NOMO-1 treated with DMSO at 0.1 percent for 48 hours (cell line): Measurements from ENCODE around the gene BSN.

Experiments
- DNase-seq: peaks from one replicate; lab custom pipeline; 2025; ENCODE audit not compliant: unreplicated experiment; lab: John Stamatoyannopoulos, UW

BSN gene

DNA sequence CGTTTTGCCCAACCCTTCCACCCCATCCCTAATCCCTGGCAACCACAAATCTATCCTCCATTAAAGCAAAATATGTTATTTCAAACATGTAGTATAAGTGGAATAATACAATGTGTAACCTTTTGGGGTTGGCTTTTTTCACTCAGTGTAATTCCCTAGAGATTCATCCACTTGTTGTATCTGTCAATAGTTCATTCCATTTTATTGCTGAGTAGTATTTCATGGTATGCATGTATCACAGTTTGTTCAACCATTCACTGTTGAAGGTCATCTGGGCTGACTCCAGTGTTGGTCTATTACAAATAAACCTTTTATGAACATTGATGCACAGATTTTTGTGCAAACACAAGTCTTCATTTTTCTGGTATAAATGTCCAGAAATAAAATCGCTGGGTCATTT, 38.8 kb downstream of the BSN start:
- no peak for DNase-seq

DNA sequence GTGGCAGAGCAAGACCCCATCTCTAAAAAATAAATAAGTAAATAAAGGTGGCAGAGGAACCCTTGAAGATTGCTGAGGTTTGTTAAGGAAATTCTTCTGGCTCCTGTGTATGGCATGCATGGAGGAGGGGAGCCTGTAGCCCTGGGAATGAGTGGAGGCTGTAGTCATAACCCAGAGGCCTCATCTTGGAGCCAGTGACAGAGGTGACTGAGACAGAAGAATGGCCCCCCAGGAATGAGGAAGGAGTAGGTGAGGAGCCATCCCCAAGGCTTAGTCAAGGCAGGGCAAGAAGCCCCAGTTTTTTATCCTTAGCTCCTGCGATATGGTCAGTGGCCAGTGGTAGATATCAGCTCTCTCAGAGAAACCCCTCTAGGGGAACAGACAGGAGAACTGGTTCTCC, 46.5 kb downstream of the BSN start:
- DNase-seq: no peak

DNA sequence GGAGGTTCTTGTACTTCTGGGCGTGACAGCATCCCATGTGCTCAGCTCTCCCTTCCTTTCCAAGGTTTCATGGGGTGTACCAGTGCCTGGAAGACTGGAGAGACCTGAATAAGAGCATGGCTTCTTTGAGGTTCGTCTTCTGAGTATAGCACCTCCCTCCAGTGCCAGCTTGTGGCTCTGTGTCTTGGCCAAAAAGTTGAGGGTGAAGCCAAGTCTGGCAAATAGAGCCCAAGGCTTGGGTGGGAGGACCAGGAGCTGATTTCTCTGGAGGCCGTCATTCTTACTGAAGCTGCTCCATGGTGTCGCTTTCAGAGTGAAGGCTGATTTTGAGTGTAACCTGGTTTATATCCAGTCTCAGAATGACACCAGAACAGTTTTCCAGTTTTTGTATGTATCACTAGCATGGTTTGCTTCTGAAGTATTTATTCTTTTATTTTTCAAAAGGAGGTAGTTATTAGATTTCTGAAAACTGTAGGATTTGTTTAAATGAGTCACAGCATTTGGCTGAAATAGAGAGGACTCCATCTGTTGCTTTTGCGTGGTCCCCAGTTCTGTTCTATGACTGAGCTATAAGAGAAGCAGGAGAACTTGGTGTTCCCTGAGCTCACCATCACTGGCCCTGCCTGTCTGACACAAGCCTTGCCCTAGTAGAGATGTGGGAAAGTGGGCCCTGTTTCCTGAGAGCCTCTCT, 47.2 kb downstream of the BSN start:
- DNase-seq: no peak

DNA sequence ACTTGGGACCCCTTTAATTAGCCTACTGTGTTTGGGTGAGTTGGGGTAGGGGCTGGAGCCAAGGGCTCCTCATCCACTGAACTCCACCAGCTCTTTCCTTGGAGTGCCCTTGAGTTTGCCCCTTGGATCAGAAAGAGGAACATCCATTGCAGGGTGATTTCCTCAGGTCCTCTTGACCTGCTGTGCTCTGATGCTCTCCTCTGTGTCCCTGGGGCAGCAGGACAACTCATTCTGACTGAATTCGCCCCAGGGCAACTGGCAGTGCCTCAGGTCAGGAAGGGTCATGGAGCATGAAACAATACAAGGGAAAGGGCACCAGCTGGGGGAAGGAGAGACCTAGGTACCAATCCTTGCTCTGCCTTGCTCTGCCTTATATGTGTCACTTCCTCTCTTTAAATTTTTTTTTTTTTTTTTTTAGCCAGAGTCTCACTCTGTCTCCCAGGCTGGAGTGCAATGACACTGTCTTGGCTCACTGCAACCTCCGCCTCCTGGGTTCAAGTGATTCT, 47.8 kb downstream of the BSN start:
- DNase-seq: peak; percentile 8

DNA sequence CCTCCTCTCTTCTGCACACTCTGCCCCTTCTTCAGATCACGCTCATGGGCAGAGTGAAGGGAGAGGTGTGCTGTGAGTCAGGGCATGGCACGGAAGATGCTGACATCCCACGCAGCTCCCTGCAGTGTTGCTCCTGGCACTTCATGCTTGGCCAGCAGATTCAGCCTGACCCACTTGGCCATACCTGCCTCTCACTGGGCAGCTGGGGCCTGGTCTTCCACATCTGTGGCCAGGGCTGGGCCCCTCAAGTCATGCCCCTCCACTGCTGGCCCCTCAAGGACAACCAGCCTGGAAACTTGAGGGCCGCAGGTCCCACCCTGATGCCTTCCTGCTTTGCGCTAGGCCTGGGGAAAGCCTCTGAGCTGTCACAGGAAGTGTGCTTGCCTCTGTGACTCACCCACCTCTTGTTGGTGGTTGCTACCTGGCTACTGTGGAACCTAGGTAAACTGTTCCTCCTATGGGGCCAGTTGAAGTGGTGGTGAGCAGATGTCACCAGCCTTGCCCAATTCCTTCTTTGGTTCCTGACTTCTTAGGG, 48.7 kb downstream of the BSN start:
- DNase-seq: no peak

DNA sequence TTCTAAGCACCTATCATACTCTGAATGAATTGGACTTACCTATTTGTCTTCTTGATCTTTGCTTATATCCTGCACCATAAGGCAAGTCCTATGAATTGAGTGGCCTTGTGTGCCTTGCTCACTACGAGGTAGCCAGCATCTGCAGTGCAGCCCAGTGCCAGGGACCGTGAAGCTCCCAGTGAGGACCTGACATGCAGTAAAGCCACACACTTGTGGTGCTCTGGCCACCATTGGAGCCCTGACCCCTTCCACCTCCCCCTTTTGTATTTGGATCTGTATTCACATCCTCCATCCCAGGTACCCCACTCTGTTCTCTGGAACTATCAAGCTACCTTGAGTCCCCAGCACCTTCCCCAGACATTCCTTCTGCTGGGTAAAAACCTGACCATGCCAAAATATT, 52.1 kb downstream of the BSN start:
- DNase-seq: peak; percentile 5

DNA sequence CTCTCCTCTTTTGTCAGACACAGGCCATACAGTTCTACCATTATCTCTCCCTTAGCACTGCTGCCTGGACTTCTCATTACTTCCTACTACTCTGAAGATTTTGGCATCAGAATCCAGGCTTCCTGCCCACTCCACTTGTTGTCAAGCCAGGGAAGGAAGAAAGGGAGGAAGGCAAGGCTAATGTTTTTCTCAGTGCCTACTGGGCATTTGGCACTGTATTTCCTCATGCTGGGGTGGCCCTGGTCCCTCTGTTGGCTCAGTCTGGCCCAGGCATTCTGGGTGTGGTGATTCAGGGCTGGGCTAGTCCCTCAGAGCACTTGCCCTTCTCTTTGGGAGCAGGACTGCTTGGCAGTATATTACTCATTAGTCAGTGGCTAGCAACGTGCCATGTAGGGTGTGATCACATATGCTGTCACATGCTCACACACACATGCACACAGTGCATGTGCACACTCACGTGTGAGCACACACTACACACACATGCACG, 52.9 kb downstream of the BSN start:
- no peak for DNase-seq

DNA sequence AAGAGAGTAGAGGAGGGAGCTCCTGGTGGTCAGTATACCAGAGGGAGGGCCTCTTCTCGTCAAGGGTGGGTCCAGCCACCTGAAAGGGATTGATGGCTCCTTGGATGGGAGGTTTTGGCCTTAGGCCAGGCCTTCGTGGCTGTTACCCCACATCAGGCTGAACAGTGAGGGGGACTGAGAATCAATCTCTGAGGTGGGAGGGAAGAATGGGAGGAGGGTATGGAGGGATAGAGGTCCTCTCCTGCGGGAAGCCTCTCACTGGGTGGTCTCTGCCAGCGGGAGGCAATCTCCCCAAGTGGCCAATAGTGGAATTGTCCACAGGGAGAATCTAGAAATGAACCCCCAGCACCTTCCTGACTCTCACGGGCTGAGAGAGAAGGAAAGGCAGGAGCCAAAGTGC, 53.5 kb downstream of the BSN start:
- no peak for DNase-seq

DNA sequence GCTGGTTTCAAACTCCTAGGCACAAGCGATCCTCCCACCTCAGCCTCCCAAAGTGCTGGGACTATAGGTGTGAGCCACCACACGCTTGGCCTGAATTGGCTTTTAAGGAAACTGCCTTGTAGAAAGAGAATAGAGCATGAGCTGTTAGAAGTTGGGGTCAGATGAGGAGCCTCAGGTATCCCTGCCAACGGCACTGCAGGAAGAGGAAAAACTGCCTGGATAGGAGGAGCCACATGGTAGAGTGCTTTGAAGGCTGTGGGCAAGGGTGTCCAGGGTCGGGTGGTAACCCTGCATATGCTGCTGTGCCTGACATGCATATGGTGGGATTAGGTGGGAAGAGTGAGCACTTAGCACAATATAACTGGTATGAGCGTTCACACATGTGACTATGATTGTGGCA, 55.0 kb downstream of the BSN start:
- DNase-seq: no peak

DNA sequence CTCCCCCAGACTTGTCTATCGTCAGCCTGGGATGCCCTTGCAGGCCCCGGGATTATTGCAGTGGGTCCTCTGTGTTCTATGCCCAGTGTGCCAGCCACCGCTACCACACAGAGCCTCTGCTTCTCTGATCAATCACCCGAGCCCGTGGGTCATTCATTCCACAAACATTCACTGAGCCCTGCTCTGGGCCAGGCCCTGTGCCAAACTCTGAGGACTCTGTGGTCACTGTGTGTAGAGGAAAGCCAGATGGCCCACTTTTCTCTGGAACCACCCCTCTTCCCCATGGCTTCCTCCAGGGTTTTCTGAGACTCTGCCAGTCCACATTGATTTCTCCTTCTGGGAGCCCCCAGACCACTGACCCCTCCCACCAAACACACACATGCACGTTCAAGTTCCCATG, 55.5 kb downstream of the BSN start:
- no peak for DNase-seq

DNA sequence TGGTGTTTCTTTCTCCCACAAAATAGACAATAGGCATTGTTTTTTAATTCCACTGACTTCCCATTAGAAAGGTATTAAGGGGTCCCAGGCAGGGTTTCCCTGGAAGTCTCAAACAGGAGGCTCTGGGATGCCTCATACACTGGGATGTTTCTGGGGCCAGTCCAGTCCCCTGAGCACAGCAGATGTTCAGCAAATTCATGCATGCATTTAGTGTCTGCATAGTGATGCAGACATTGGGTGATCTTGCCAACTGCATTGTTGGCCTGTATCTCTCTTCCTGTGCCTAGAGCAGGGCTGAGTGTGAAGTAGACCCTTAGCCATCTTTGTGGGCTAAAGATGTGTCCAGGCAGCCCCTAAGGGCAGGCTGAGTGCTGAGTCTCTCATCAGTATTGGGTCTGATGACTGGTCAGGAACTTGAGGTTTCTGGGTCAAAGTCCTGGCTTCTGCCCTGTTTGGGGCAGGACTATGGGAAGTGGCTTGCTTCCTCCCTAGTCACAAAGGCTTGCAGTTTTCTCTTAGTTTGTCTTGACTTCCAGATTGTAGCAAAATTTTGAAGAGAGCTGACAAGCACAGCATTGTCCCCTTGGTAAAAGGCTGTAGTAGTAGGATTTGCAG, 56.5 kb downstream of the BSN start:
- DNase-seq: no peak

DNA sequence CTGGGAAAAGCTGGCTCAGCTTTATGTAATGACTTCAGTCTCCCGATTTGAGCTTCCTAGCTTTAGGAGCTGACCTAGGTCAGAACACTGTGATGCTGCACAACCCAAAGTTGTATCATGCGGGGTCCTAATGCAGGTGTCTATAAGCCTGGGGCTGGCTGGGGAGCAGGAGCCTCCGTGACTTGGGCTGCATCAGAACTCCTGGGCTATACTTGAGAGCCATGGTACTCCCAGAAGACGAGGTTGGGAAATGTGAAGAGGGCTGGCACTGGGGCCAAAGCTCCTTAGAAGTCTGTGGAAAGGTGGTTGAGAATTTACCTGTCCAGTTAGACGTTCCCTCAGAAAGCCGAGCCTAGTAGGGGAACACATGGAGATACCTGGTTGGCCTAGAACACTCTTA, 57.0 kb downstream of the BSN start:
- no peak for DNase-seq

DNA sequence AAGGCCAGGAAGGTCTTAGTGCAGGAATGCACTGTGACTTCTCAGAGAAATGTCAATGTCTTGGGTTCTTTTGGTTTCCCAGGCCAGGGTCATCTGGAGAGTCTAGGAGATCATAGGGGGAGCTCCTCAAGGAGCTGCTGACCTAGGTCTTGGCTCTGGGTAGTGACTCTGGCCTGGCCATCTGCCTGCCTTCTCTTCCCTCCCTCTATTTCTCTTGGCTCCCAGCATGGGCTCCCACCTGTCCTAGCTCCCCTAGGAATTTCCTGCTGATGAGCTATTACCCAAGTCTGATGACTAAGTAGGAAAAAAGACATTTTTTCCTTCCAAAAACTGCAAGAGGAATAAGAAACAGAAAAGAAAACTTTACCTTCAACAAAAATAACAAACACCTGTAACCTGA, 57.4 kb downstream of the BSN start:
- no peak for DNase-seq

DNA sequence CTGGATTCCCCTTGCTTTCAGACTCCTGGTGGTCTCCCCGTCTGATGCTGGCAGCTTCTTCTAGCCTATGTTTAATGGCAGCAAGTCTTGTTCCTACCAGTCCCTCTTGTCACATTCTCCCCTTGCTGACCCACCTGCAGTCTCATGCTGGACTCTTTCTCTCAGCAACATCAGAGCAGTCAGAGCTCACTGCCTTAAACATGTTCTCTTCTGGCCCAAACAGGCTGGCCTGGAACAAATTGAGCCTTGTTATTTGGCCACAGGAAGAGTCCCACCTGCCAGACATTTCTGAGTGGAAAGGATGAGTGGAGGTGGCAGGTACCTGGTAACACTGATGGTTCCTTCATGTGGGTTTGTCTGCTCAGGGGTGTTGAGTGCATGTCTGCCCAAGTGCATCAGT, 60.7 kb downstream of the BSN start:
- no peak for DNase-seq

DNA sequence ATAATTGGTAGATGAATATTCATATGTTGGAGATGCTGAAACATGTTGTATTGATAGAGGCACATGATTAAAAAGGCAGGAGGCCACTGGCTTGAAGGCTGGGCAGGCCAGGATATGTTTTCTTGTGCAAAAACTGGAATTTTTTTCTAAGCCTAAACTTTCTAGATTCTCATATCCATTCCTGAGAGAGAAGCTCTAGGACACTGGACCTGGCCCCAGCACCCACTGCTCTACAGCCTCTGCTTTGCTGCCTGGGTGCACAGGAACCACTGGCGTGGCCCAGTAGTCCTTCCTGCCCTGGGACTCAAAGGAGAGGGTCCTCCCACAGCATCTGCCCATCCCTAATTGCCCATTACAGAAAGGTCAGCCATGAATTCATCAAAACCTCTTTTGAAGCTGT, 61.8 kb downstream of the BSN start:
- DNase-seq: no peak

DNA sequence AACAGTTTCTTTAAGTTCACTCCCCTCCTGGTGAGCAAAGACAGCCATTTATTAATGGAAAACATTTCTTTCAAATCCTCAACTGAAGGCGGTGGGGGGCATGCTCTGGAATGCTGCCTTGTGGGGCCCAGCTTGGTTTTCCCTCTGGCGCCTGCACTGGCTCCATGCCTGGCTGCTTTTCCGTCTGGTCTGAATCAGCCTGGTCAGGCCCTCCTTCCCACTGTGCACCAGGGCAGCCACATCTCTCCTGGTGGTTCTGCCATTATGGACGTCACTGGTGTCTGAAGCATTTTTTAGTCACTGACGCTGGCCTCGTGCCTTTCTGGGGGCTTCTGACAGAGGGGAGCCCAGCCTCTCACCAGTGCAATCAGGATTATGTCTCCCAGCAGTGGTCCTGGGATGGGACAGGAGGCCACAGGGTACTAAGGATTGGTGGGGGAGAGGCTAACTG, 62.2 kb downstream of the BSN start:
- DNase-seq: no peak

DNA sequence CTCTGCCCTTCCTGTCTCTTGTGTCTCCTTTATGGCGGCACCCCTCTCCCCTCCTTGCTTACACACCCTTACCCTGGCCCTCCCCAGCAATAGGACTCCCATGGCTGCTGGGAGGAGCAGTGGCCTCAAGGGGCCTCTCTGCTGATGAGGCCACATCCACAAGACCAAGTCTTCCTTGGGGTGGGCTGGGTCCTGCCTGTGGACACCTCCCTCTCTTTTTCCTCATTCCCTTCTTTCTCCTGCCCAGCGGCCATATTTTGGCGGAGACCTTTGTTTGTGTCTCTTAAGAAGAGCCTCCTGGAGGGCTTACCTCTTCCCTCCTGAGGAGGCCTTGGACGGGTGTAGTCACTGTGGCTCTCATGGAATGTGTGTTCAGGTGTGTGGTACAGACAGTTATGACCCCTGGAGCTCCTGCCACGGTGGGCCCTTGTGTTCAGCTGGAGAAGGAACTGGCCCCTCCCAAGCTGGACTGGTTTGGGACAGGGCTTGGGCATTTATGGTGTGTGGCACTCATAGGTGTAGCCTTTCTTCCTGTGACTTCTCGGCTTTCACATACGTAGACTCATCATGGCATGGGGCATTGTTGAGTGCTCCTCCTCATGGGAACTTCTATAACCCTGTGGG, 63.2 kb downstream of the BSN start:
- no peak for DNase-seq

DNA sequence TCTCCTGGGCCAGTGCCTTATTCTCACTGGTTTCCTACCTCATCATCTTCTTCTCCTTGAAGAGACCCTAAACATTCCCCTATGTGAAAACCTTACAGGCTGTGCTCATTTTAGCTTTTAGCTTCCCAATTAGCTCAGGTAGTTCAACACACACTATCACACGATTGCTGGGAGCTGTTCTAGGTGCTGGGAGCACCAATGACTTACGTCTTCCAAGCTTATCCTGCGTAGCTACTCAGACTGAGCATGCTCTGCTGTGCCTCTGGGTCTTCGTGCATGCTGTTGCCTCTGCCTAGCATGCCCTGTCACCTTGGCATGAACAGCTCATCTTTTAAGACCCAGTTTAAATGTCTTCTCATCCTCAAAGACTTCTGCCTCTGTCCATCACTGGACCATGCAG, 64.1 kb downstream of the BSN start:
- DNase-seq: no peak

DNA sequence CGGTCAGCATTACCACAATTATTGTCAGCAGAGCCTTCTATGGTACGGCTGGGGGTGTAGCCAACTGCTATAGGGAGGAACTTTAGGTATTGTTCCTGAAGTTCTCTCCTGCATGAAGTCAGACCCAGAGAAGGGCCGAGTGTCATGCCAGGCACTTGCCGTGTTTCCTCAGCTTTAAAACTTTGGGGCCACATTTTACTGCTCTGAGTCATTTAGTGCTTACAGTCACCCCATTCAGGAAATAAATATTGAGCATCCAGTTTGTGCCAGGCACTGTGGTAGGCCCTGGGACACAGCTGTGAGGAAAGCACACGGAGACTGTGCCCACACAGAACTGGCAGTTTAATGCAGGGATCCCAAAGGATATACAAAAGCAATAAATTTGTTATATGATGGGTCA, 65.4 kb downstream of the BSN start:
- no peak for DNase-seq

DNA sequence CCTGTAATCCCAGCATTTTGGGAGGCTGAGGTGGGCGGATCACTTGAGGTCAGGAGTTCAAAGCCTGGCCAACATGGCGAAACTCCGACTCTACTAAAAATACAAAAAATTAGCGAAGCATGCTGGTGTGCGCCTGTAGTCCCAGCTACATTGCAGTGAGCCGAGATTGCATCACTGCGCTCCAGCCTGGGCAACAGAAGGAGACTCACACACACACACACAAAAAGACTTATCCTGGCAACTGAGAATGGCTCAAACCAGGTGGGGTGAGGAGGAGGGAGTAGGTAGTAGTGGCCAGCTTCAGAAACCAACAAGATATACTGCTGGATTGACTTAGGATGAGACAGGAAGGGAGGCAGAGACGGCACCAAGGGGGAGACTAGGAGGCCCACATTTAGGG, 66.5 kb downstream of the BSN start:
- no peak for DNase-seq

DNA sequence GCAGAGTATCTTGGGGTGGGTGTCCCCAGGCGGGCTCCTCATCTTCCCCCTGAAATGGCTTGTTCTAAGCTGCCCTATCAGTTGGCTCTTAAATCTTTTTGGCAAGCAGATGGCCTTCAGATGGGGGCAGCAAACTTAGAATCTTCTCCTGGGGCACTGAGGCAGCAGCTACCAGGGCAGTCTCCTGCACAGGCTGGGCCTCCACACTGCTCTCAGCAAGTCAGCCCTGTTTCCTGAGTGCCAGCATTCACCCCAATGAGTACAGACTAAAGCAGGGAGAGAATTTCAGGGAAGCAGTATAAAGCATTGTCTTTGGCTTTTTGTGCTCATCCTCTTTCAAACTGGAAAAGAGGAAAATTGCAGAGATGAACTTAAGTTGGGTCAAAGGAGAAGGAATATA, 68.8 kb downstream of the BSN start:
- DNase-seq: no peak

DNA sequence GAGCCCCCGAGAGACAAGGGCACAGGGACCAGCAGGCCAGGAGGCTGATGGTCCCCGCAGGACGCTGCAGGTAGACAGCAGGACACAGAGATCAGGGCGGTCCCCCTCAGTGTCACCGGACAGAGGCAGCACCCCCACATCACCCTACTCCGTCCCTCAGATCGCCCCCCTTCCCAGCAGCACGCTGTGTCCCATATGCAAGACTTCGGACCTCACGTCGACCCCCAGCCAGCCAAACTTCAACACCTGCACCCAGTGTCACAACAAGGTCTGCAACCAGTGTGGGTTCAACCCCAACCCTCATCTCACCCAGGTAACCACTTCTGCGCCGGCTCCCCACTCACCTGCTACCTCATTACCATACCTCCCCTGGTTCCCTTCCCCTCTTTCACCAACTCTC, 70.8 kb downstream of the BSN start:
- no peak for DNase-seq
